ENCODE measurements around the gene KRTAP10-7. TPM values are rescaled to one million over a fixed set of nuclear protein-coding genes. Genes with fewer than 3 reads are reported as not detected.
"Not testable (repeated sequence)": the region's sequence is repeated elsewhere in the genome, so short reads cannot be mapped to it uniquely, and the experiment has no call there.

Gene KRTAP10-7, protein sequence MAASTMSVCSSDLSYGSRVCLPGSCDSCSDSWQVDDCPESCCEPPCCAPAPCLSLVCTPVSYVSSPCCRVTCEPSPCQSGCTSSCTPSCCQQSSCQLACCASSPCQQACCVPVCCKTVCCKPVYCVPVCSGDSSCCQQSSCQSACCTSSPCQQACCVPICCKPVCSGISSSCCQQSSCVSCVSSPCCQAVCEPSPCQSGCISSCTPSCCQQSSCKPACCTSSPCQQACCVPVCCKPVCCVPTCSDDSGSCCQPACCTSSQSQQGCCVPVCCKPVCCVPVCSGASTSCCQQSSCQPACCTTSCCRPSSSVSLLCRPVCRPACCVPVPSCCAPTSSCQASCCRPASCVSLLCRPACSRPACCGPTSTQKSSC
- not detected for total RNA-seq
- long read RNA-seq, donor 1, result 0 reads
- long read RNA-seq, donor 2, result 0 reads

DNA sequence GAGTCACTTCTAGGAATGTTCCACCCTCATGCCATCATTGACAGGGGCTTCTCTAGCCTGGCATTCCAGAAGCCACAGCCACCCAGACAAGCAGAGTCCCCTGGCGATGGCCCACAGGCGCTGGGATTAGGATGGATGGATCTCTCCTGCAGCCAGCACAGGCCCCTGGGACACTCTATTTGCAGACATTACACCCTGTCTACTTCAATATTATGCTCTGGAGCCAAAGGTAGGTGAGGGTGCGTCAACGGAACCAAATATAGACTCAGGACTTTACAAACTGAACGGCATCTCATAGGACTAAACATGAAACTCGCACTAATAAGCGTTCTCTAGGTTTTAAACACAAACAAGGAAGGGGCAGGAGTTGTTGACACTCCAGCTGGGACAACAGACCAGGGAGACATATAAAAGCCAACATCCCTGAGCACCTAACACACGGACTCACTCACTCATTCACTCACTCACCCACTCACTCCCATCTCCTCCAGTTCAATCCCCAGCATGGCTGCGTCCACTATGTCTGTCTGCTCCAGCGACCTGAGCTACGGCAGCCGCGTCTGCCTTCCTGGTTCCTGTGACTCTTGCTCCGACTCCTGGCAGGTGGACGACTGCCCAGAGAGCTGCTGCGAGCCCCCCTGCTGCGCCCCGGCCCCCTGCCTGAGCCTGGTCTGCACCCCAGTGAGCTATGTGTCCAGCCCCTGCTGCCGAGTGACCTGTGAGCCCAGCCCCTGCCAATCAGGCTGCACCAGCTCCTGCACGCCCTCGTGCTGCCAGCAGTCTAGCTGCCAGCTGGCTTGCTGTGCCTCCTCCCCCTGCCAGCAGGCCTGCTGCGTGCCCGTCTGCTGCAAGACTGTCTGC lies at the start of gene KRTAP10-7:
KRTAP10-7 (plus strand) TSS at position 480 of the 861 bp plus-strand sequence; CDS start at position 505, 25 bp downstream.
- H3K4me1 ChIP-seq (ENCODE audit: low read depth); H3K9me3 ChIP-seq; intact Hi-C loops (cut with DNase I, micrococcal nuclease); H3K4me3 ChIP-seq; ATAC-seq; H3K36me3 ChIP-seq (ENCODE audit: low read depth); DNase-seq: not testable (repeated sequence)

DNA sequence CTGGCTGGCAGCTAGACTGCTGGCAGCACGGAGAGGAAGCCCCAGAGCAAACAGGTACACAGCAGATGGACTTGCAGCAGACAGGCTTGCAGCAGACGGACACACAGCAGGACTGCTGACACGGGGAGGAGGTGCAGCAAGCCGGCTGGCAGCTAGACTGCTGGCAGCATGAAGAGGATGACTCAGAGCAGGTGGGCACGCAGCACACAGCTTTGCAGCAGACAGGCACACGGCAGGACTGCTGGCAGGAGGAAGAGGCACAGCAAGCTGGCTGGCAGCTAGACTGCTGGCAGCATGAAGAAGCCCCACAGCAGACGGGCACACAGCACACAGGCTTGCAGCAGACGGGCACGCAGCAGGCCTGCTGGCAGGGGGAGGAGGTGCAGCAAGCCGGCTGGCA lies 49.6 kb upstream of the KRTAP10-7 start:
- no peak for ATAC-seq
- Histone ChIP-seq H3K4me1 (ENCODE audit: low read depth) (no peaks in the 10 kb centered on the region), H3K4me3 (no peak overlapping the region)

DNA sequence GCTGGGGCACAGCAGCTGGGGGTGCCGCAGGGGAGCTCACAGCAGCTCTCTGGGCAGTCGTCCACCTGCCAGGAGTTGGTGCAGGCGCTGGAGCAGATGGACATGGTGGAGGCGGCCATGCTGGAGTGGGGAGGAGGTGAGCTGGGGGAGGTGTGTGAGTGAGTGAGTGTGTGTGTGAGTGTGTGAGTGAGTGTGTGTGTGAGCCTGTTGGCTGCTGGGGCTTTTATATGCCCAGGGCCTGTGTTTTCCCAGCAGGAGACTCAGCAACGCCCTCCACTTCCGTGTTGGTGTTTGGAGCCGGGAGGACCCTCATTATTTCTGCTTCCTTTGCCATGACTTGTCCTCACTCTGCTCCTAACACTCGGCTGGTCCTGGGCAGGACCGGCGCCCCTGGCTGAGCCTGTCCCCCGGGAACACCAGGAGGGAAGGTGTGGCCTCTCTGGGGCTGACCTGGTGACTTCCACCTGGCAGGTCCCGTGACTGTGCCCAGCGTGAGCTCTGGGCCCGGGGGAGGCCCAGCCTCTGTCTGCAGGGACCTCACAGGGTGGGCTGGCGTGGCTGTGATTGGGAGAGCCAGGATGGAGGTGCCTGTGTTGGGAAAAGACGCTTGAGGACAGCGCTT lies 48.9 kb upstream of the KRTAP10-7 start, which contains the start of gene KRTAP10-2:
KRTAP10-2 (minus strand) TSS at position 166 of the 622 bp plus-strand sequence; CDS start at position 119, 47 bp downstream.
- H3K4me1 ChIP-seq (ENCODE audit: low read depth), result no peaks in the 10 kb centered on the region
- ATAC-seq, result peak; percentile 47
- no peak within 1 kb of the TSS for H3K4me3 ChIP-seq
- no peaks in the 10 kb centered on the region for H3K9me3 ChIP-seq
- no peaks in the 10 kb centered on the region for H3K36me3 ChIP-seq (ENCODE audit: low read depth)
- peak in 1 of 3 donors; percentile 29 for DNase-seq
- intact Hi-C loops (cut with DNase I, micrococcal nuclease), result no loop called here
- TF ChIP-seq, protein P1, sequence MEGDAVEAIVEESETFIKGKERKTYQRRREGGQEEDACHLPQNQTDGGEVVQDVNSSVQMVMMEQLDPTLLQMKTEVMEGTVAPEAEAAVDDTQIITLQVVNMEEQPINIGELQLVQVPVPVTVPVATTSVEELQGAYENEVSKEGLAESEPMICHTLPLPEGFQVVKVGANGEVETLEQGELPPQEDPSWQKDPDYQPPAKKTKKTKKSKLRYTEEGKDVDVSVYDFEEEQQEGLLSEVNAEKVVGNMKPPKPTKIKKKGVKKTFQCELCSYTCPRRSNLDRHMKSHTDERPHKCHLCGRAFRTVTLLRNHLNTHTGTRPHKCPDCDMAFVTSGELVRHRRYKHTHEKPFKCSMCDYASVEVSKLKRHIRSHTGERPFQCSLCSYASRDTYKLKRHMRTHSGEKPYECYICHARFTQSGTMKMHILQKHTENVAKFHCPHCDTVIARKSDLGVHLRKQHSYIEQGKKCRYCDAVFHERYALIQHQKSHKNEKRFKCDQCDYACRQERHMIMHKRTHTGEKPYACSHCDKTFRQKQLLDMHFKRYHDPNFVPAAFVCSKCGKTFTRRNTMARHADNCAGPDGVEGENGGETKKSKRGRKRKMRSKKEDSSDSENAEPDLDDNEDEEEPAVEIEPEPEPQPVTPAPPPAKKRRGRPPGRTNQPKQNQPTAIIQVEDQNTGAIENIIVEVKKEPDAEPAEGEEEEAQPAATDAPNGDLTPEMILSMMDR (IDR thresholded peaks at IDR 0.05), result no peak

More for the DNA sequence above, 49.6 kb upstream of the KRTAP10-7 start:
- TF ChIP-seq, protein P1 (IDR thresholded peaks at IDR 0.05), result no peak
- intact Hi-C loops (cut with DNase I, micrococcal nuclease), result no loop called here
- no peaks in the 10 kb centered on the region for H3K36me3 ChIP-seq (ENCODE audit: low read depth)
- DNase-seq, result no peak
- H3K9me3 ChIP-seq, result no peaks in the 10 kb centered on the region

DNA sequence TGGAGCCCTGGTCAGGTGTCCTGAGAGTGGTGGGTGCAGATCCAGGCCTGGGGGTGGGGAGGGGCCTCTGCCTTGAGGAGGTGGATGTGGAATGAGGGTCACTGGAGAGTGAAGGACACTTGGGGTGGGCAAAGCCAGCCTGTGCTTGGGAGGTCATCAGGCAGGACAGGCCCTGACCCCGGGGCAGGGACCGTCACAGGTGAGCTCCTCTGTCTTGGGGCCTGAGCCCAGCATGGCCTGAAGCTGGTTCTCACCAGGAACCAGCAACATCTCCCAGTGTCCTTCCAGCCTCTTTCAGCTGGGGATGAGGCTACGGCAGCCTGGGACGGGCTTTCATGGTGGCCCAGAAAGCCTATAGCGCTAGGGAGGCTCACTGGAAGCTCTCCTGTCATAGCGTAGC lies 48.3 kb upstream of the KRTAP10-7 start:
- Histone ChIP-seq H3K4me1 (ENCODE audit: low read depth) (no peaks in the 10 kb centered on the region), H3K4me3 (no peak overlapping the region), H3K36me3 (ENCODE audit: low read depth) (no peaks in the 10 kb centered on the region), H3K9me3 (no peaks in the 10 kb centered on the region)
- DNase-seq (peak in 1 of 3 donors; percentile 11), ATAC-seq (no peak)
- TF ChIP-seq, protein P1 (IDR thresholded peaks at IDR 0.05), result no peak
- intact Hi-C loops (cut with DNase I, micrococcal nuclease), result no loop called here

DNA sequence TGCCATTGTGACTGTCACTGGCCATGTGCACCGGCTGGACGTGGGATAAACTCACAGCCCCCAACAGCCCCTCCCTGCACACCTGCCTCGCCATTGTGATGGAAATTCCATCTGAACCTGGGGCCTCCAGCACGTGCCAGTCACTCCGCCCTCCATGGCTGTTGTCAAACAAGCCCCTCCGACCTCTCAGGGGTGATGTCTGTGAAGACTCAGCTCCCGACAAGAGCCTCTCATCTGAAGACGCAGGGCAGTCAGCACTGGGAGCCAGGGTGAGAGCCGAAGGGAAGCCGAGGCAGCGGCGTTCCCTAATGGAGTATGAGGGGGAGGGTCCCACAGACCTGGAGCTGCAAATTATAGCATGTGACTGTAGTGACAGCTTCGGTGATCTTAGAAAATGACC lies 47.7 kb upstream of the KRTAP10-7 start:
- DNase-seq (no peak), ATAC-seq (no peak)
- intact Hi-C loops (cut with DNase I, micrococcal nuclease), result no loop called here

More for the DNA sequence above, 47.7 kb upstream of the KRTAP10-7 start:
- Histone ChIP-seq H3K4me1 (ENCODE audit: low read depth) (no peaks in the 10 kb centered on the region), H3K9me3 (no peaks in the 10 kb centered on the region), H3K36me3 (ENCODE audit: low read depth) (no peaks in the 10 kb centered on the region), H3K4me3 (no peak overlapping the region)
- TF ChIP-seq, protein P1 (IDR thresholded peaks at IDR 0.05), result no peak

Measured in mucosa of descending colon (tissue), 3 donors.